SJCRH30 (cell line): ENCODE measurements around the gene BSCL2. TPM values are rescaled to one million over a fixed set of nuclear protein-coding genes. Genes with fewer than 3 reads are reported as not detected.
"Not testable (repeated sequence)": the region's sequence is repeated elsewhere in the genome, so short reads cannot be mapped to it uniquely, and the experiment has no call there.

Experiments used
- DNase-seq, 2 experiments: peaks; one replicate each; pipeline ENCODE4 v3.0.0-alpha.2; 2015 to 2020
- H3K27ac ChIP-seq: fragments of 250-450 bp; sonication (Bioruptor Pico); 2 replicates; pipeline ENCODE4 v1.5.1; 2020; ENCODE audit warnings: mild to moderate bottlenecking, moderate library complexity
- H3K27me3 ChIP-seq: fragments of 250-450 bp; sonication (Bioruptor Pico); 2 replicates; pipeline ENCODE4 v1.5.1; 2020; ENCODE audit warnings: mild to moderate bottlenecking, moderate library complexity
- H3K36me3 ChIP-seq: fragments of 250-450 bp; sonication (Bioruptor Pico); 2 replicates; pipeline ENCODE4 v1.5.1; 2020; ENCODE audit warnings: mild to moderate bottlenecking, moderate library complexity
- H3K4me1 ChIP-seq: fragments of 250-450 bp; sonication (Bioruptor Pico); 2 replicates; pipeline ENCODE4 v1.5.1; 2020; ENCODE audit warnings: mild to moderate bottlenecking, moderate library complexity
- H3K4me3 ChIP-seq: fragments of 250-450 bp; sonication (Bioruptor Pico); 2 replicates; pipeline ENCODE4 v1.5.1; 2020; ENCODE audit warnings: mild to moderate bottlenecking, moderate library complexity
- H3K9me3 ChIP-seq: fragments of 250-450 bp; sonication (Bioruptor Pico); replicated peaks from 2 replicates; pipeline ENCODE4 v1.5.1; 2020; ENCODE audit warnings: mild to moderate bottlenecking, moderate library complexity
- total RNA-seq: library from RNA; depleted of rRNA; stranded (reverse); fragments of >200 nt; shearing (Covaris generic); gene quantifications from 2 replicates; pipeline ENCODE4 v1.2.3, GENCODE V29; 2014

Gene BSCL2
- total RNA-seq, 1 experiment from 2014 or later = 26.1 TPM

GRCh38 chr11:62682518-62682917 is 24.7 kb downstream of the BSCL2 start:
- Histone ChIP-seq H3K9me3 (no peaks in the 10 kb centered on the region), H3K27me3 (no peaks in the 10 kb centered on the region), H3K27ac (no peak overlapping the region), H3K4me1 (peaks cover 6% of the 10 kb centered on the region), H3K36me3 (peaks cover 3% of the 10 kb centered on the region; the same call in 1 of the 2 replicates), H3K4me3 (no peak overlapping the region)
- no peak for DNase-seq

- no peak overlapping the region for H3K27ac ChIP-seq
- H3K36me3 ChIP-seq = peaks cover 13% of the 10 kb centered on the region
- no peaks in the 10 kb centered on the region for H3K27me3 ChIP-seq
- H3K4me3 ChIP-seq = no peak overlapping the region
- DNase-seq = peak; percentile 68 to 80
- H3K9me3 ChIP-seq = no peaks in the 10 kb centered on the region
- peaks cover 6% of the 10 kb centered on the region for H3K4me1 ChIP-seq
These were observed 26.4 kb downstream of the BSCL2 start for GRCh38 chr11:62680825-62681240.

GRCh38 chr11:62678770-62679696 is 28.2 kb downstream of the BSCL2 start, which contains the start of gene UBXN1:
UBXN1 (minus strand) TSS chr11:62679073; CDS start chr11:62678923, 150 bp downstream.
- Histone ChIP-seq H3K4me3 (peak within 1 kb of the TSS; percentile 99), H3K9me3 (no peaks in the 10 kb centered on the region), H3K27ac (peak within 1 kb of the TSS; percentile 70), H3K27me3 (no peaks in the 10 kb centered on the region), H3K36me3 (peaks cover 18% of the 10 kb centered on the region), H3K4me1 (peaks cover 6% of the 10 kb centered on the region)
- DNase-seq = peak; percentile 89 to 91

GRCh38 chr11:62678433-62678769 is 28.8 kb downstream of the BSCL2 start:
- no peaks in the 10 kb centered on the region for H3K9me3 ChIP-seq
- DNase-seq = no peak
- H3K27me3 ChIP-seq = no peaks in the 10 kb centered on the region
- H3K4me3 ChIP-seq = peak overlapping the region; percentile 99
- peaks cover 18% of the 10 kb centered on the region for H3K36me3 ChIP-seq
- H3K27ac ChIP-seq = peak overlapping the region; percentile 70
- H3K4me1 ChIP-seq = peaks cover 6% of the 10 kb centered on the region

- H3K36me3 ChIP-seq = peaks cover 22% of the 10 kb centered on the region
- H3K27ac ChIP-seq = no peak overlapping the region
- no peak for DNase-seq
- peak overlapping the region; percentile 99; the same call in 1 of the 2 replicates for H3K4me3 ChIP-seq
- no peaks in the 10 kb centered on the region for H3K9me3 ChIP-seq
- H3K4me1 ChIP-seq = peaks cover 6% of the 10 kb centered on the region
- H3K27me3 ChIP-seq = no peaks in the 10 kb centered on the region
These were observed 29.5 kb downstream of the BSCL2 start for GRCh38 chr11:62677714-62678113.

- H3K4me3 ChIP-seq = no peak overlapping the region
- peaks cover 6% of the 10 kb centered on the region for H3K4me1 ChIP-seq
- no peak for DNase-seq
- H3K36me3 ChIP-seq = peaks cover 22% of the 10 kb centered on the region
- no peaks in the 10 kb centered on the region for H3K27me3 ChIP-seq
- H3K9me3 ChIP-seq = no peaks in the 10 kb centered on the region
- H3K27ac ChIP-seq = no peak overlapping the region
These were observed 30.1 kb downstream of the BSCL2 start for GRCh38 chr11:62677156-62677555.

- peaks cover 22% of the 10 kb centered on the region for H3K36me3 ChIP-seq
- H3K4me1 ChIP-seq = peaks cover 6% of the 10 kb centered on the region
- H3K4me3 ChIP-seq = no peak overlapping the region
- H3K27ac ChIP-seq = no peak overlapping the region
- no peaks in the 10 kb centered on the region for H3K9me3 ChIP-seq
- H3K27me3 ChIP-seq = no peaks in the 10 kb centered on the region
- DNase-seq = no peak
These were observed 30.5 kb downstream of the BSCL2 start for GRCh38 chr11:62676698-62677097.

GRCh38 chr11:62675415-62675814 is 31.8 kb downstream of the BSCL2 start:
- H3K4me3 ChIP-seq, H3K4me1 ChIP-seq, H3K9me3 ChIP-seq, H3K27me3 ChIP-seq, DNase-seq, H3K27ac ChIP-seq: not testable (repeated sequence)
- H3K36me3 ChIP-seq = peaks cover 22% of the 10 kb centered on the region

- H3K4me1 ChIP-seq = peaks cover 4% of the 10 kb centered on the region; the same call in 1 of the 2 replicates
- H3K9me3 ChIP-seq = no peaks in the 10 kb centered on the region
- H3K36me3 ChIP-seq = peaks cover 22% of the 10 kb centered on the region
- no peak overlapping the region for H3K27ac ChIP-seq
- H3K27me3 ChIP-seq = no peaks in the 10 kb centered on the region
- H3K4me3 ChIP-seq = no peak overlapping the region
- no peak for DNase-seq
These were observed 34.1 kb downstream of the BSCL2 start for GRCh38 chr11:62673196-62673525.

GRCh38 chr11:62671608-62672389 is 35.4 kb downstream of the BSCL2 start, which contains the start of the genes LBHD1 and UQCC3:
LBHD1 (minus strand) TSS chr11:62672267; CDS start chr11:62670031, 2,236 bp downstream.
UQCC3 (plus strand) TSS chr11:62671673; CDS start chr11:62671746, 73 bp downstream.
- H3K27me3 ChIP-seq = no peaks in the 10 kb centered on the region
- H3K4me1 ChIP-seq = peaks cover 2% of the 10 kb centered on the region; the same call in 1 of the 2 replicates
- DNase-seq = peak; percentile 88 to 91
- H3K9me3 ChIP-seq = no peaks in the 10 kb centered on the region
- peaks cover 20% of the 10 kb centered on the region for H3K36me3 ChIP-seq
- H3K27ac ChIP-seq = peak within 1 kb of the TSS; percentile 69
- H3K4me3 ChIP-seq = peak within 1 kb of the TSS; percentile 75

GRCh38 chr11:62671236-62671607 is 36.0 kb downstream of the BSCL2 start:
- H3K36me3 ChIP-seq = peaks cover 23% of the 10 kb centered on the region
- no peak for DNase-seq
- H3K4me3 ChIP-seq = peak overlapping the region; percentile 75
- no peaks in the 10 kb centered on the region for H3K9me3 ChIP-seq
- no peaks in the 10 kb centered on the region for H3K27me3 ChIP-seq
- H3K4me1 ChIP-seq = peaks cover 4% of the 10 kb centered on the region; the same call in 1 of the 2 replicates
- peak overlapping the region; percentile 69 for H3K27ac ChIP-seq

GRCh38 chr11:62669420-62670161 is 37.6 kb downstream of the BSCL2 start:
- no peaks in the 10 kb centered on the region for H3K27me3 ChIP-seq
- H3K36me3 ChIP-seq = peaks cover 20% of the 10 kb centered on the region
- no peak overlapping the region for H3K27ac ChIP-seq
- peaks cover 4% of the 10 kb centered on the region; the same call in 1 of the 2 replicates for H3K4me1 ChIP-seq
- no peak overlapping the region for H3K4me3 ChIP-seq
- DNase-seq = no peak
- no peaks in the 10 kb centered on the region for H3K9me3 ChIP-seq

GRCh38 chr11:62667460-62667859 is 39.8 kb downstream of the BSCL2 start:
- Histone ChIP-seq H3K27ac (no peak overlapping the region), H3K9me3 (no peaks in the 10 kb centered on the region), H3K27me3 (no peaks in the 10 kb centered on the region), H3K4me3 (no peak overlapping the region), H3K4me1 (peaks cover 4% of the 10 kb centered on the region; the same call in 1 of the 2 replicates), H3K36me3 (peaks cover 21% of the 10 kb centered on the region)
- no peak for DNase-seq

GRCh38 chr11:62666259-62666926 is 40.8 kb downstream of the BSCL2 start:
- no peaks in the 10 kb centered on the region for H3K9me3 ChIP-seq
- H3K36me3 ChIP-seq = peaks cover 27% of the 10 kb centered on the region
- H3K4me1 ChIP-seq = peaks cover 4% of the 10 kb centered on the region; the same call in 1 of the 2 replicates
- no peak overlapping the region; the same call in 1 of the 2 replicates for H3K27ac ChIP-seq
- peak overlapping the region; percentile 79 for H3K4me3 ChIP-seq
- H3K27me3 ChIP-seq = no peaks in the 10 kb centered on the region
- no peak for DNase-seq
